ENCODE results near the gene RALGDS.

Gene RALGDS

DNA sequence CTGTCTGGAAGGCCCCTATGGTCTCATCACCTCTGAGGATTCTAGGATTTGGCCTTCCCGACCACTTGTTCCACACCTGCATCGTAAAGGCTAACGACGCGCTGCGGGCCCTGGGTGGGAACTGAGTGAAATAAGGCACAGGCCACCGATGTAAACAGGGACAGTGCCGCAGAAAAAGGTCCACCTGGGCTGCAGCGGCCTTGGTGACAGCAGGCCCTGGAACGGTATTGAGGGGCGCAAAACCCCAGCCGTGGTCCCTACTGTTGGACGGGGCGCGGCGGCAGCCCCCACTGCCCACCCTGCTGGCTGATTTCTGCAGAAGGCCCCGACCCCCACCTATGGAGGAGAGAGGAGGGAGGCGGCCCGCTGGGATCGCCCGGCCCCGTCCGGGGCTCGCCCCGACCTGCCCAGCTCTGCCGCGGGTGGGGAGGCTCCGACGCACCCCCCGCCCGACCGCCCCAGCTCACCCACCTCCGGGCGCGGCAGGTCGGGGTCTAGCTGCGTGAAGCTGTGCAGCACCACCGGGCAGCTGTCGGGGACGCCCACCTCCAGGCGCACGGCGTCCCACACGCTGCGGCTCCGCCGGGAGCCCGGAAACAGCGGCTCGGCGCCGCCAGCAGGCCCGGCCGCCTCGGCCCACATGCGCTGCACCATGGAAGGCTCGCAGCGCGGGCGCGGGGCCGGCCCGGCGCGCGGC is 391 bp downstream of the RALGDS start:
- TF ChIP-seq, protein P1, sequence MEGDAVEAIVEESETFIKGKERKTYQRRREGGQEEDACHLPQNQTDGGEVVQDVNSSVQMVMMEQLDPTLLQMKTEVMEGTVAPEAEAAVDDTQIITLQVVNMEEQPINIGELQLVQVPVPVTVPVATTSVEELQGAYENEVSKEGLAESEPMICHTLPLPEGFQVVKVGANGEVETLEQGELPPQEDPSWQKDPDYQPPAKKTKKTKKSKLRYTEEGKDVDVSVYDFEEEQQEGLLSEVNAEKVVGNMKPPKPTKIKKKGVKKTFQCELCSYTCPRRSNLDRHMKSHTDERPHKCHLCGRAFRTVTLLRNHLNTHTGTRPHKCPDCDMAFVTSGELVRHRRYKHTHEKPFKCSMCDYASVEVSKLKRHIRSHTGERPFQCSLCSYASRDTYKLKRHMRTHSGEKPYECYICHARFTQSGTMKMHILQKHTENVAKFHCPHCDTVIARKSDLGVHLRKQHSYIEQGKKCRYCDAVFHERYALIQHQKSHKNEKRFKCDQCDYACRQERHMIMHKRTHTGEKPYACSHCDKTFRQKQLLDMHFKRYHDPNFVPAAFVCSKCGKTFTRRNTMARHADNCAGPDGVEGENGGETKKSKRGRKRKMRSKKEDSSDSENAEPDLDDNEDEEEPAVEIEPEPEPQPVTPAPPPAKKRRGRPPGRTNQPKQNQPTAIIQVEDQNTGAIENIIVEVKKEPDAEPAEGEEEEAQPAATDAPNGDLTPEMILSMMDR (IDR thresholded peaks at IDR 0.05): no peak
- no peak for TF ChIP-seq ZFX (IDR thresholded peaks at IDR 0.05; ENCODE audit: borderline replicate concordance)
- H3K27ac ChIP-seq: peak overlapping the region; percentile 51

DNA sequence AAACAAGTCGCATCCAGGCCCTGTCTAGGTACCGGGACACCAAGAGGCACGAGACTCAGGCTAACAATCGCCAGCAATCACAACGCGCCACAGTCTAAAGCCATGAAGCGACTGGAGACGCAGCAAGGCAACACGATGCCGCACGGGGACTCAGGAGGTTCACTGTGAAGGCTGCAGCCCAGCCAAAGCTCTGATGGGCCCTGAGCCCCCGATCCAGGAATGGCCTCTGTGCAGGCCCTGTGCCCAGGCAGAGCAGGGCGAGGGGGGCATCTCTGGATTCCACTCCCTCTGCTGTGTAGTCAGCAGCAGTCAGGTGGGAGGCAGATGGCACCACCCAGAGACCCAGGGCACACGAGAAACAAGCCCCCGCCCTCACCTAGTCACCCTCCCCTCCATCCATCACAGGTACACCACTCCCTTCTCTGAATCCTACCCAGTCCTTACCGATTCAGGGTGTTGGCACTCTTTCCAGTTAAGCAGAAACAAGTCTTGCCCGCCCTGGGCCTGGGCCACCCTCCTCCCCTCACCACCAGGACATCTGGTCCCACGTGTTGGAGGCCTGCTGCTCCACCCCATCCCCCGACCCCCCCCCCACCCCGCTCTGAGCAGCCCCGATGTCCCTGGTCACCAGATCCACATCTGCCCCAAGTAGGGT is 1.1 kb downstream of the RALGDS start:
- no peak overlapping the region for H3K27ac ChIP-seq
- TF ChIP-seq, protein P1 (IDR thresholded peaks at IDR 0.05): no peak
- no peak for TF ChIP-seq ZFX (IDR thresholded peaks at IDR 0.05; ENCODE audit: borderline replicate concordance)

DNA sequence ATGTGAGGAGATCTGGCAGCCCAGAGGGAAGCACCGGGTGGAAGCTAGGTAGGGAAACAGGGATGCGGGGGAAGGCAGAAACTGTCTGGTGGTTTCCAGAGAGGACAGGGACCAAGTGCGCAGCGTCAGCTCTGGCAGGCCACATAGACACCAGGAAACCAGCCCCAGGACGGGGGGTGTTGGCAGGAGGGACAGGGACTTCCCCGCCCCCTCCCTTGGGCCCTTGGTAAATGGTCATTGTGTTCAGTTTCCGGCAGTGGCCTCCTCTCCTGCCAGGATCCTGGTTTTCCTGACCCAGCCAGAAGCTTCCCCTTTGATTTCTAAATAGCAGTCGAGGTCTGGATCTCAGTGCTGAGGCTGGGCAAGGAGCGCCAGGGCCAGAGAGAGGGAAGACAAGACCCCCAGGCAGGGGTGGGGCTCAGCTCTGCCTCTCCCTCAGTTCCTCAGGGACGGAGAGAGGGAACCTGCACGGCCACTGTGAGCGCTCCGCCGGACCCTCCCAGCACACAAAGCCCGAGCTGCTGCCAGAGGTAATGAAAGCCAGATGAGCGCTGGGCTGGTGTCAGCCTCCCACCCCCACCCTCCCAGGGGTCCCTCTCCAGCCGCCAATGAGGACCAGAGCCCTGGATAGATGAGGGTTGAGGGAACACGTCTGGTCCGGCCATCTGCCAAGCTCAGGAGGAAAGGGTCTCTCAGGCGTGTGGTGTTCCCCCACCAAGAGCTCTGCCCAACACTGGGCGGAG is 1.8 kb downstream of the RALGDS start:
- H3K27ac ChIP-seq: no peak overlapping the region
- TF ChIP-seq ZFX (IDR thresholded peaks at IDR 0.05; ENCODE audit: borderline replicate concordance): no peak
- TF ChIP-seq, protein P1 (IDR thresholded peaks at IDR 0.05): no peak

DNA sequence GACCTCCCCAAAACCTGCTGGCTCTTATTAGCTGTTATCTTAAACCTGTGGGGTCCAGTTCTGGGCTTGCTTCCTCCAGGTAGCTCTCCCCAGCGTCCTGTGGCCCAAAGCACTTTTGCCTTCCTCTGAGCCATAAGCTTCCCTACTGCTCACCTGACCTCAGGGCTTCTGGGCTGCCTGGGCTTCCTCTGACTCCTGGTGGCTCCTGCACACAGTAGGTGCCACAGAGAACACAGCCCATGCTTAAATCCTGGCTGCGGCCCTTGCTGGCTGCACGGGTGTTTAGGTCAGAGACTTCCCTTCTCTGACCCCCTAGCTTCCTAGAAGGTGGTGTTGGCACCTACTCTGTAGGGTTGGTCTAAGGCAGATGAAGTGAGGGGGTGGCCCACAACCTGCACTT is 2.5 kb downstream of the RALGDS start:
- no peak for TF ChIP-seq ZFX (IDR thresholded peaks at IDR 0.05; ENCODE audit: borderline replicate concordance)
- TF ChIP-seq, protein P1 (IDR thresholded peaks at IDR 0.05): no peak
- no peak overlapping the region for H3K27ac ChIP-seq

DNA sequence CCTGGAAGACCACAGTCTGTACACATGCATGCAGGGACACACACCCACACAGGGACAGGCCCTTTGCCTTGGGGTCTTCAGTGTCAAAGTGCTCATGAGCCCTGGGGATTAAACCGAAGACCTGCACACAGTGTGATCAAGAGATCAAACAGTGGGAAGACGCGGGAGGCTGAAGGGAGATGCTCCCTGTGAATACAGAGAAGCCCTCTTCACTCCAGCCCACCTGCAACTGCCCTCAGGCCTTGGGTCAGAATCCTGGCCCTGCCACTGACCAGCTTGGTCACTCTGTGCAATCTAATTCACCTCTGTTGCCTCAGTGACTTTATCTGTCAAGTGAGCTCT is 2.9 kb downstream of the RALGDS start:
- no peak overlapping the region for H3K27ac ChIP-seq
- no peak for TF ChIP-seq ZFX (IDR thresholded peaks at IDR 0.05; ENCODE audit: borderline replicate concordance)
- TF ChIP-seq, protein P1 (IDR thresholded peaks at IDR 0.05): no peak

DNA sequence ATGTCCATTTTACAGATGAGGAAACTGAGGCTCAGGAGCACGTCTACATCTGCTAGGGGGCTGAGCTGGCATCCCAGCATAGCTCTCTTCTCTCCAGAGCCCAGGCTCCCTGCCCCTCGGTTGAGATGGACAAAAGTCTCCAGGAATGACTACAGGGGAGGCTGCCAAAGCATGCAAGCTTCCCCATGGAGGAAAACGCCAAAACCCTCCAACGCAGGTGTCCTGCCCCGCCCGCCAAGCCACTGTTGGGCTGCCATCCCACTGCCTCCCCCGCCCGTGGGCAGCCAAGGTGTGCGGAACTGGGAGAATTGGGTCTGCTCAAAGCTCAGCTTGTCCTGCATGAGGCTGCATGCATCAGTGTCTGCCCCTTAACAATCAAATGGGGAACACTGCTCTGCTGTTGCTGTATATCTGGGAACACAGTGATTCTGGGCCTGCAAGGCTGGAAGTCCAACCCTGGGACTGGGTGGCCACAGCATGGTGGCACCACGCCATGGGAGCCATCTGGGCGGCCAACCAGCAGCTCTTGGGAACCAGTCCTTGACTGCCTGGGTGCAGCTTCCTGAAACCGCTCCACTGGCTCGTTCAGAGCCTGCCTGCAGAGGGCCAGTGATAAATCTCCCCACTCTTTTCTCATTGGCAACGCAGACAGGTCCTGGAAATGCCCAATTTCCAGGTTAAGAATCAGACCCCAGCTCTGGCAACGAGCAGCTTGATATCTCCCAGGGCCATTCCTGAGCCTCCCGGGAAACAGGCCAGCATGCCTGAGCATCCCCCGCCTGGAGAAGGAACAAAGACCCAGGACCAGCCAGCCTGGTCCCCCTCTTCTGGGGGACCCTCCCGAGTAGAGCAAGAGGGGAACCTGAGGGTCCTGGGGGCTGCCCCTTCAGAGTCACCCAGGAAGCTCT is 3.5 kb downstream of the RALGDS start:
- H3K27ac ChIP-seq: no peak overlapping the region
- TF ChIP-seq ZFX (IDR thresholded peaks at IDR 0.05; ENCODE audit: borderline replicate concordance): no peak
- TF ChIP-seq, protein P1 (IDR thresholded peaks at IDR 0.05): no peak
